Body of pancreas (tissue), 4 donors: Measurements from ENCODE around the gene CACNA1S. TPM values are rescaled to one million over a fixed set of nuclear protein-coding genes. Genes with fewer than 3 reads are reported as not detected.

Experiments
- ATAC-seq: fragments of 150-250 bp; one replicate; pipeline ENCODE4 v1.9.1; 2016
- DNase-seq, 4 donors: peaks; one replicate each; pipeline ENCODE4 v3.0.0-alpha.2; 2019
- H3K27ac ChIP-seq, 4 donors: fragments of 200-600 bp; sonication (generic); 1 replicate in 3 of 4; 2 replicates in 1 of 4; pipeline versions ENCODE4 v1.5.1 to v1.6.1; 2016 to 2019; ENCODE audit warnings: mild to moderate bottlenecking in 1 of 4, mixed read lengths in 1 of 4, moderate library complexity in 1 of 4
- H3K27me3 ChIP-seq, 2 donors: fragments of 200-600 bp; sonication (generic); one replicate each; pipeline ENCODE4 v1.6.0; 2016; ENCODE audit warnings: mild to moderate bottlenecking in 1 of 2
- H3K36me3 ChIP-seq, 2 donors: fragments of 200-600 bp; sonication (generic); replicated peaks in 1 of 2; 2 replicates each; pipeline ENCODE4 v1.5.1; 2016; ENCODE audit warnings: low read depth in 2 of 2; ENCODE audit not compliant: insufficient read depth in 1 of 2
- H3K4me1 ChIP-seq: fragments of 200-600 bp; sonication (generic); one replicate; pipeline ENCODE4 v1.6.0; 2016
- H3K4me3 ChIP-seq, 2 donors: fragments of 200-600 bp; sonication (generic); 1 replicate in 1 of 2; 2 replicates in 1 of 2; pipeline ENCODE4 v1.5.1; 2016 to 2019
- H3K9me3 ChIP-seq, 3 donors: fragments of 200-600 bp; sonication (generic); 1 replicate in 2 of 3; 2 replicates in 1 of 3; pipeline ENCODE4 v1.5.1; 2016
- POLR2A ChIP-seq, 3 donors: fragments of 450-650 bp; IDR thresholded peaks; one replicate each; pipeline ENCODE4 v1.6.1; 2016; ENCODE audit warnings: antibody characterized with exemption in 3 of 3, mild to moderate bottlenecking in 2 of 3
- WGBS, 2 donors: methylation state at CpG; one replicate each; pipeline ENCODE4 v1.1.5; 2017; 5-methylcytosine and 5-hydroxymethylcytosine counted together
- intact Hi-C: fragments of 100-400 bp; cut with DNase I; formaldehyde crosslinking; loops from one replicate; pipeline ENCODE4 v1.15.1; 2023
- total RNA-seq, 2 donors: library from RNA; depleted of rRNA; stranded (reverse); fragments of >200 nt; gene quantifications; one replicate each; pipeline ENCODE4 v1.1.0, GENCODE V29; 2016
- TF ChIP-seq, protein P1 (sequence below), 7 experiments: fragments of 450-650 bp in 4 of 7; fragments of 200-600 bp in 3 of 7; sonication (generic) in 3 of 7; IDR thresholded peaks; one replicate each; pipeline ENCODE4 v1.5.1; 2016 to 2019; ENCODE audit warnings: antibody characterized with exemption in 7 of 7

The CACNA1S gene
- total RNA-seq, 2 donors from 2014 or later: under 0.01 TPM; not detected in 1

DNA sequence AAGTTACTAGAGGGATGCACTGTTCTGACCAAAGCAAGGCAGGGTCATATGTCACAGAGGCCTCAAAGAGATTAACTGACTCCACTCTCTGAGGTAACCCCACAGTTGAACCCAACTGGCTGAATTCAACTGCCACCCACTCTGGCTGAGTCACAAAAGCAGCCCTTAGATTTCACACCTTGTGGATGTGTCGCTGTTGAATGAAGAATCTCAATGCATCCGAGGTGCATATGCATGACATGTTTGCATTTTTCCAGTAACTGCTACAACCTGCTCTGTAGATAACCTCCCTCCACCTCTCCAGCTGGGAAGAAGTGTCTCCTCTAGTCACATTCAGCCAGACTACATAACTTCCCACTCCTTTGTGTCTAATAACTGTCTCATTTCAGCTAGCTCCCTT lies 60.8 kb downstream of the CACNA1S start:
- WGBS, 2 donors: 74 to 82% methylated on average over 2 of the region's 2 CpGs
- H3K9me3 ChIP-seq: no peaks in the 10 kb centered on the region
- TF ChIP-seq POLR2A (IDR thresholded peaks at IDR 0.05): no peak
- TF ChIP-seq, protein P1, sequence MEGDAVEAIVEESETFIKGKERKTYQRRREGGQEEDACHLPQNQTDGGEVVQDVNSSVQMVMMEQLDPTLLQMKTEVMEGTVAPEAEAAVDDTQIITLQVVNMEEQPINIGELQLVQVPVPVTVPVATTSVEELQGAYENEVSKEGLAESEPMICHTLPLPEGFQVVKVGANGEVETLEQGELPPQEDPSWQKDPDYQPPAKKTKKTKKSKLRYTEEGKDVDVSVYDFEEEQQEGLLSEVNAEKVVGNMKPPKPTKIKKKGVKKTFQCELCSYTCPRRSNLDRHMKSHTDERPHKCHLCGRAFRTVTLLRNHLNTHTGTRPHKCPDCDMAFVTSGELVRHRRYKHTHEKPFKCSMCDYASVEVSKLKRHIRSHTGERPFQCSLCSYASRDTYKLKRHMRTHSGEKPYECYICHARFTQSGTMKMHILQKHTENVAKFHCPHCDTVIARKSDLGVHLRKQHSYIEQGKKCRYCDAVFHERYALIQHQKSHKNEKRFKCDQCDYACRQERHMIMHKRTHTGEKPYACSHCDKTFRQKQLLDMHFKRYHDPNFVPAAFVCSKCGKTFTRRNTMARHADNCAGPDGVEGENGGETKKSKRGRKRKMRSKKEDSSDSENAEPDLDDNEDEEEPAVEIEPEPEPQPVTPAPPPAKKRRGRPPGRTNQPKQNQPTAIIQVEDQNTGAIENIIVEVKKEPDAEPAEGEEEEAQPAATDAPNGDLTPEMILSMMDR (IDR thresholded peaks at IDR 0.05): no peak
- no peaks in the 10 kb centered on the region for H3K27me3 ChIP-seq
- ATAC-seq (no peak), DNase-seq (no peak)
- no peak overlapping the region for H3K27ac ChIP-seq
- H3K4me3 ChIP-seq: no peak overlapping the region
- H3K4me1 ChIP-seq: peaks cover 13% of the 10 kb centered on the region
- intact Hi-C loops: no loop called here
- H3K36me3 ChIP-seq: no peaks in the 10 kb centered on the region

DNA sequence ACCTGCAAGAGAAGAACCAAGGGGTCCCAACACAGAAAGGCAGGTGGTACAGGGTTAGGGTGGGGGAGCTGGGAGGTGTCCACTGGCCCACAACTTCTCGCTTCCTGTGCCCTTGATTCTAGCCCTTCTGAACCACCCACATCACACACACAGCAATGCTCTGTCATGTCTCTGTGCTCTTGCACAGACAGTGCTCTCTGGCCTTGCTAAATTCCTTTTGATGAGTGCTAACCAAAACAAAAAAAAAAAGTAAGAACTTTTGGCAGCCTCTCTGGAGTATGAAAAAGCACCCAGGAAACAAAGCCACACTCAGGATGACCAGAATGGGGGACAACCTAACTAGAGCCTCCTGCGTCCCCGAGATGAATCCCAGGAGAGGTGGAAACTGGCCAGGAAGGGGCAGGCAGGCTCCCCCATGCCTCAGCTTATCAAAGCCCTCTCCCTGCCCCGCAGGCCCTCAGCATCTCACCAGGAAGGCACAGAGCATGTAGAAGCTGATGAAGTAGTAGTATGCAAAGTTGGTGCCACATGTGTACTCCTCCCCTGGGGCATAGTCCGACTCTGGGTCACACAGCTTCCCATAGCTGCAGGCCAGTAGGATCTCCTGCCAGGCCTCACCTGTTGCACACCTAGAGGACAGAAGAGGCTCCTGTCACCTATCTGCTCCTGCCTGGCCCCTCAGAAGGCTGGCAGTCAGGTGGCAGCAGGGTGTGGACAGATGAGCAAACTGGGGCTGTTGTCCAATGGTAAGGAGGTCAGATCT lies 61.5 kb downstream of the CACNA1S start:
- H3K27me3 ChIP-seq: no peaks in the 10 kb centered on the region
- DNase-seq (no peak), ATAC-seq (no peak)
- 76 to 80% methylated on average over 4 of the region's 5 CpGs for WGBS, 2 donors
- H3K4me3 ChIP-seq: no peak overlapping the region
- no peak overlapping the region for H3K27ac ChIP-seq
- no peaks in the 10 kb centered on the region for H3K36me3 ChIP-seq
- intact Hi-C loops: no loop called here
- no peak for TF ChIP-seq POLR2A (IDR thresholded peaks at IDR 0.05)
- TF ChIP-seq, protein P1 (IDR thresholded peaks at IDR 0.05): no peak
- peaks cover 6% of the 10 kb centered on the region for H3K4me1 ChIP-seq
- H3K9me3 ChIP-seq: no peaks in the 10 kb centered on the region

DNA sequence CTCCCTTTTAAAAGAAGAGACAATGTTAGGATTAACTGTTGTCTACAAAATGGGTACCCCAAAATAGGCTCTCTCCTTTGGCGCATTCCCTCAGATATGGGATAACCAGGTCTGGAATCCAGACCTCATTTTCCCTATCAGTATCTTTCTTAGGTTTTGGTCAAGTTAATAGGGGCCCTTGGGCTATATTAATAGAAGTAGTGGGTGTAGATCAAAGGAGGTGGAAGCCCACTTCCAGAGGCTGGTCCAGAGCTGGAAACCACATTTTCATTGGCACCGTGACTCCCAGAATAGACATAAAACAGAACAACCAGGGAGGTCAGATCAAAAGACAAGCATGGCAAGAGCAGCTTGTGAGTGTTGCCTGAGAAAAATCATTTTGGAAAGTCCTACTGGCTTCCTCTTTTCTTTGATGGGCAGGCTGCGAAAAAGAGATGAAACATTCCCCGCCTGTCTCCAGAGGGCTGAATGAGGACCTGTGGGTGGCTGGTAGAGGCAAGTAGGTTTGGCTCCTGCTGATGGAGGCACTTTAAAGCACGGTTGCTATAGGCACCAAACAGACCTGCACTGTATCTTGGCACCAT lies 62.9 kb downstream of the CACNA1S start:
- no peaks in the 10 kb centered on the region for H3K9me3 ChIP-seq
- H3K27ac ChIP-seq: no peak overlapping the region
- DNase-seq (no peak), ATAC-seq (no peak)
- no peaks in the 10 kb centered on the region for H3K27me3 ChIP-seq
- TF ChIP-seq, protein P1 (IDR thresholded peaks at IDR 0.05): no peak
- no peak for TF ChIP-seq POLR2A (IDR thresholded peaks at IDR 0.05)
- WGBS, 2 donors: 88 to 90% methylated on average over 5 of the region's 5 CpGs
- no peaks in the 10 kb centered on the region for H3K36me3 ChIP-seq
- no peaks in the 10 kb centered on the region for H3K4me1 ChIP-seq
- no peak overlapping the region for H3K4me3 ChIP-seq
- intact Hi-C loops: no loop called here

DNA sequence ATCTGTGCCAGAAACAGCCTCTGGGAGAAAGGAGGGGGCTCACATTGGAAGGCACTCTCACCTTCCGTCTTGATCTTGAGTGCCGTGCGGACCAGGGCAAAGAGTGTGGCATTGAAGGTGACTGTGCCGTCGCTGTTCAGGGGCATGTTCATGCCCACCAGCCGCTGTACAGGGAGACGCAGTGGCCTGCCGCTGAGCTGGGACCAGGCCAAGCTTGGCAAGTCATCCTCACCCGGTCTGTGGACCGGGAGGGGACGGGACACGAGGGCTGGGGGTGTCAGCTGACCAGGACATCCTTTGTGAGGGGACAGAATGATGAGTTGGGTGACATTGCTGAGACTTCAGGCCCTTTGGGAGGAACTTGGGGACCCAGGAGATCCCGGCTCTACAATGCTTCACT lies 63.7 kb downstream of the CACNA1S start:
- 76 to 79% methylated on average over 12 to 13 of the region's 13 CpGs for WGBS, 2 donors
- Histone ChIP-seq H3K4me3 (no peak overlapping the region), H3K4me1 (no peaks in the 10 kb centered on the region), H3K27ac (no peak overlapping the region), H3K27me3 (no peaks in the 10 kb centered on the region), H3K9me3 (no peaks in the 10 kb centered on the region), H3K36me3 (no peaks in the 10 kb centered on the region)
- ATAC-seq (no peak), DNase-seq (no peak)
- intact Hi-C loops: no loop called here
- no peak for TF ChIP-seq POLR2A (IDR thresholded peaks at IDR 0.05)
- TF ChIP-seq, protein P1 (IDR thresholded peaks at IDR 0.05): no peak
